B cell (primary cell): Measurements from ENCODE around the gene SAP130. TPM values are rescaled to one million over a fixed set of nuclear protein-coding genes. Genes with fewer than 3 reads are reported as not detected.

Source experiments
- ATAC-seq: fragments of 200-7000 bp; cut with Tn5 transposase; one replicate; pipeline ENCODE4 v1.10.0; 2021; ENCODE audit warnings: low read depth, mild to moderate bottlenecking, moderate number of reproducible peaks, moderate library complexity
- CTCF ChIA-PET: fragments of 350-600 bp; sonication (Branson Sonifier 250); formaldehyde crosslinking; loops from one replicate; lab custom pipeline; 2021; ENCODE audit warnings: antibody characterized with exemption, inconsistent platforms; lab: Charles Lee
- POLR2A ChIA-PET: fragments of 350-600 bp; sonication (Branson Sonifier 250); formaldehyde crosslinking; loops from one replicate; lab custom pipeline; 2021; ENCODE audit warnings: antibody characterized with exemption; lab: Charles Lee
- DNase-seq: peaks from one replicate; pipeline ENCODE4 v3.0.0; 2013
- H2AFZ ChIP-seq: 2 replicates; pipeline ENCODE4 v1.6.1; 2012; ENCODE audit warnings: mild to moderate bottlenecking, low read depth, low read length; ENCODE audit not compliant: insufficient read depth, poor library complexity, severe bottlenecking
- H3K27ac ChIP-seq, 2 donors: 1 replicate in 1 of 2; 2 replicates in 1 of 2; pipeline ENCODE4 v1.5.1; 2012 to 2013; ENCODE audit warnings: low read length in 2 of 2, mild to moderate bottlenecking in 2 of 2, moderate library complexity in 1 of 2
- H3K27me3 ChIP-seq, 4 experiments: fragments of 200-600 bp in 1 of 4; sonication (generic) in 1 of 4; replicated peaks in 1 of 4; 1 replicate in 2 of 4; 2 replicates in 2 of 4; pipeline versions ENCODE4 v1.6.1 to v1.7.0; 2013 to 2016; ENCODE audit warnings: low read length in 3 of 4, mild to moderate bottlenecking in 2 of 4, mixed read lengths in 1 of 4, moderate library complexity in 1 of 4; ENCODE audit not compliant: insufficient read depth in 4 of 4, control insufficient read depth in 3 of 4; ENCODE audit errors: control extremely low read depth in 1 of 4
- H3K36me3 ChIP-seq, 2 experiments: replicated peaks in 1 of 2; 1 replicate in 1 of 2; 2 replicates in 1 of 2; pipeline versions ENCODE4 v1.6.1 to v1.7.1; 2013; ENCODE audit warnings: low read length in 1 of 2; ENCODE audit not compliant: insufficient read depth in 2 of 2, control insufficient read depth in 1 of 2; ENCODE audit errors: control extremely low read depth in 1 of 2, extremely low read depth in 1 of 2
- H3K4me1 ChIP-seq, 2 donors: fragments of 200-600 bp in 1 of 2; sonication (generic) in 1 of 2; 1 replicate in 1 of 2; 2 replicates in 1 of 2; pipeline versions ENCODE4 v1.5.1 to v1.6.1; 2013 to 2017; ENCODE audit warnings: low read length in 2 of 2; ENCODE audit not compliant: control insufficient read depth in 2 of 2, insufficient read depth in 2 of 2
- H3K4me2 ChIP-seq: replicated peaks from 2 replicates; pipeline ENCODE3; 2012; ENCODE audit warnings: mild to moderate bottlenecking, low read depth, low read length; ENCODE audit not compliant: poor library complexity, severe bottlenecking
- H3K4me3 ChIP-seq, 5 experiments: fragments of 200-600 bp in 1 of 5; sonication (generic) in 1 of 5; 1 replicate in 3 of 5; 2 replicates in 2 of 5; pipeline versions ENCODE4 v1.5.1 to v1.7.0; 2011 to 2016; ENCODE audit warnings: low read length in 4 of 5, mild to moderate bottlenecking in 4 of 5, low read depth in 2 of 5, control low read depth in 1 of 5, moderate library complexity in 1 of 5; ENCODE audit not compliant: insufficient read depth in 1 of 5; ENCODE audit errors: control extremely low read depth in 1 of 5, extremely low read depth in 1 of 5
- H3K79me2 ChIP-seq: fragments of 200-600 bp; sonication (generic); one replicate; pipeline ENCODE4 v1.6.0; 2016; ENCODE audit warnings: low read length; ENCODE audit not compliant: control insufficient read depth, insufficient read depth
- H3K9ac ChIP-seq: fragments of 200-600 bp; sonication (generic); 2 replicates; pipeline ENCODE4 v1.6.1; 2017; ENCODE audit warnings: mild to moderate bottlenecking, low read length, moderate library complexity
- H3K9me3 ChIP-seq, 3 donors: one replicate each; pipeline versions ENCODE4 v1.6.1 to v1.7.1; 2013; ENCODE audit warnings: low read length in 2 of 3; ENCODE audit not compliant: control insufficient read depth in 2 of 3, insufficient read depth in 1 of 3; ENCODE audit errors: control extremely low read depth in 1 of 3
- H4K20me1 ChIP-seq: 2 replicates; pipeline ENCODE4 v1.6.0; 2012; ENCODE audit warnings: mild to moderate bottlenecking, low read length; ENCODE audit not compliant: insufficient read depth, control insufficient read depth, poor library complexity, severe bottlenecking
- H3K27ac Mint-ChIP-seq: one replicate; pipeline ENCODE4 v1.8.0; 2021; ENCODE audit warnings: mixed read lengths
- H3K27me3 Mint-ChIP-seq: one replicate; pipeline ENCODE4 v1.8.0; 2021; ENCODE audit warnings: mixed read lengths
- H3K4me1 Mint-ChIP-seq: one replicate; pipeline ENCODE4 v1.8.0; 2021; ENCODE audit warnings: mixed read lengths
- H3K4me3 Mint-ChIP-seq: one replicate; pipeline ENCODE4 v1.8.0; 2021; ENCODE audit warnings: mixed read lengths
- H3K9me3 Mint-ChIP-seq: one replicate; pipeline ENCODE4 v1.8.0; 2022; ENCODE audit warnings: mixed read lengths; ENCODE audit not compliant: insufficient read depth
- CTCF ChIP-seq: fragments of 200-600 bp; IDR thresholded peaks from one replicate; pipeline ENCODE4 v1.8.0; 2022; ENCODE audit warnings: antibody characterized with exemption, mild to moderate bottlenecking
- EZH2 ChIP-seq: IDR thresholded peaks from 2 replicates; pipeline ENCODE4 v1.6.1; 2012; ENCODE audit warnings: borderline replicate concordance, low read depth, mild to moderate bottlenecking, moderate library complexity, low read length; ENCODE audit not compliant: insufficient read depth, poor library complexity, severe bottlenecking
- WGBS: methylation state at CpG from one replicate; pipeline ENCODE4 v1.1.5; 2013; ENCODE audit warnings: missing lambda C conversion rate; ENCODE audit not compliant: insufficient coverage; 5-methylcytosine and 5-hydroxymethylcytosine counted together
- intact Hi-C: fragments of 100-400 bp; cut with micrococcal nuclease; formaldehyde crosslinking; loops from one replicate; pipeline ENCODE4 v1.10.0; 2022
- polyA plus RNA-seq: library from polyadenylated mRNA; depleted of rRNA; stranded (reverse); fragments of >200 nt; gene quantifications from 2 replicates; pipeline ENCODE4 v1.2.3, GENCODE V29; 2012
- total RNA-seq, 2 donors: library from RNA; stranded (reverse); fragments of 120-200 nt in 1 of 2; gene quantifications; 1 replicate in 1 of 2; 2 replicates in 1 of 2; pipeline versions ENCODE4 v1.2.3 to v1.2.4, GENCODE V29; 2013 to 2022

SAP130 gene
- total and polyA plus RNA-seq, 2 donors (not counting 1 experiment from before 2014, with no cell fraction given): 13.4 to 40.1 TPM

GRCh38 chr2:127961729-127962128 lies 66.1 kb downstream of the SAP130 start:
- intact Hi-C loops: no loop called here
- peaks cover 3% of the 10 kb centered on the region for H3K79me2 ChIP-seq
- Mint-ChIP-seq H3K4me3 (no peak overlapping the region), H3K4me1 (no peaks in the 10 kb centered on the region), H3K27me3 (no peaks in the 10 kb centered on the region), H3K27ac (no peak overlapping the region), H3K9me3 (no peaks in the 10 kb centered on the region)
- no peak overlapping the region for H3K27ac ChIP-seq
- 100% methylated on average over 1 of the region's 5 CpGs for WGBS
- H4K20me1 ChIP-seq: no peaks in the 10 kb centered on the region
- no peak for ATAC-seq
- TF ChIP-seq EZH2 (no peak), CTCF (no peak)
- H3K4me2 ChIP-seq: no peak overlapping the region
- H3K36me3 ChIP-seq: peaks cover 2 to 20% of the 10 kb centered on the region in 2 experiments
- no peak overlapping the region for H2AFZ ChIP-seq
- H3K27me3 ChIP-seq: no peaks in the 10 kb centered on the region
- ChIA-PET POLR2A (no interaction called here), CTCF (no interaction called here)
- no peaks in the 10 kb centered on the region for H3K4me1 ChIP-seq
- no peak for DNase-seq
- no peaks in the 10 kb centered on the region for H3K9me3 ChIP-seq
- H3K4me3 ChIP-seq: no peak overlapping the region
- no peak overlapping the region for H3K9ac ChIP-seq

- peaks cover 3% of the 10 kb centered on the region for H3K79me2 ChIP-seq
- 100% methylated on average over 2 of the region's 6 CpGs for WGBS
- ChIA-PET POLR2A (no interaction called here), CTCF (no interaction called here)
- no peak overlapping the region for H3K9ac ChIP-seq
- H3K4me3 ChIP-seq: no peak overlapping the region
- no peaks in the 10 kb centered on the region for H3K9me3 Mint-ChIP-seq
- DNase-seq (no peak), ATAC-seq (no peak)
- intact Hi-C loops: no loop called here
- peaks cover 9 to 33% of the 10 kb centered on the region in 2 experiments for H3K36me3 ChIP-seq
- no peak overlapping the region for H3K27ac Mint-ChIP-seq
- H3K27me3 Mint-ChIP-seq: no peaks in the 10 kb centered on the region
- H3K4me3 Mint-ChIP-seq: no peak overlapping the region
- no peak overlapping the region for H3K27ac ChIP-seq
- H4K20me1 ChIP-seq: no peaks in the 10 kb centered on the region
- no peak overlapping the region for H3K4me2 ChIP-seq
- H3K4me1 Mint-ChIP-seq: no peaks in the 10 kb centered on the region
- H3K4me1 ChIP-seq: no peaks in the 10 kb centered on the region
- TF ChIP-seq CTCF (no peak), EZH2 (no peak)
- no peaks in the 10 kb centered on the region for H3K27me3 ChIP-seq
- no peak overlapping the region for H2AFZ ChIP-seq
- H3K9me3 ChIP-seq: no peaks in the 10 kb centered on the region
Measured at GRCh38 chr2:127957240-127957639, 70.6 kb downstream of the SAP130 start.
